ENCODE measurements around the gene ADNP2. TPM values are rescaled to one million over a fixed set of nuclear protein-coding genes. Genes with fewer than 3 reads are reported as not detected.

Gene ADNP2
- total and polyA plus RNA-seq, 2 donors (not counting 3 experiments of a cell fraction or from before 2014, with no cell fraction given), result 10.2 to 20.6 TPM

DNA sequence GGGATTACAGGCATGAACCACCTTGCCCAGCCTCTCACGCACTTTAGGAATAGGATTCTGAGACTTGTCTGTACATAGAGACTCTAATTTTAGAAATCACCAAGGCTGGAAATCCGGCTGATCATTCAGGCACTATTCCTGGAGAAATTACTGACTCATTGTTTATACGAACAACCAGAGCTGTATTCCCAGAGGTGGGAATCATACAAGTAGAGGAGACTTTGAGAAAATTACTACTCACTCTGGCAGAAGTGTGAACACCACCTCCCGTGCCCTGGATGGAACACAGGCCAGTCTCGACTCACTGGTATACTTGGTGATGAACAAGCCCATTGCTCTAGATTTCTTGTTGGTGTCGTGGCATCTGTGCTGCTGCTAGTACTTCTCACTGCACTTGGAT is 5.8 kb upstream of the ADNP2 start:
- ChIA-PET CTCF (no interaction called here), POLR2A (no interaction called here)
- Histone ChIP-seq H2AFZ (ENCODE audit: low read depth, low read length) (no peak overlapping the region), H3K36me3 (ENCODE audit: control insufficient read depth in 2 of 2, extremely low read depth in 1 of 2, insufficient read depth in 2 of 2, low read length in 2 of 2) (no peaks in the 10 kb centered on the region), H3K4me2 (ENCODE audit: insufficient read depth, low read length) (no peak overlapping the region), H3K27me3 (ENCODE audit: control insufficient read depth in 2 of 2, insufficient read depth in 2 of 2, low read length in 2 of 2) (peaks cover 0 to 16% of the 10 kb centered on the region in 2 experiments), H3K9me1 (replicated peaks; ENCODE audit: control insufficient read depth, extremely low read depth, insufficient read depth, low read length) (no peaks in the 10 kb centered on the region), H3K27ac (ENCODE audit: insufficient read depth, low read depth, low read length) (no peak overlapping the region), H4K20me1 (replicated peaks; ENCODE audit: control insufficient read depth, extremely low read depth, insufficient read depth, low read length) (no peaks in the 10 kb centered on the region), H3K4me3 (replicated peaks in 1 of 3; ENCODE audit: insufficient read depth in 1 of 3, low read depth in 1 of 3, low read length in 3 of 3) (no peak overlapping the region), H3K79me2 (ENCODE audit: control insufficient read depth, insufficient read depth, low read length) (no peaks in the 10 kb centered on the region), H3K9me3 (replicated peaks; ENCODE audit: control insufficient read depth, insufficient read depth, low read length) (no peaks in the 10 kb centered on the region), H3K4me1 (ENCODE audit: control insufficient read depth, extremely low read depth, insufficient read depth, low read length) (no peaks in the 10 kb centered on the region), H3K9ac (replicated peaks; ENCODE audit: extremely low read depth, insufficient read depth, low read length) (no peak overlapping the region)
- dilution Hi-C loops (cut with MboI; ENCODE audit: extremely low pct_ligation_motif_present, low sequenced_read_pairs) (no loop called here), intact Hi-C loops (cut with micrococcal nuclease) (no loop called here)
- no TSS peak for BruUV-seq (replicated peaks)
- DNase-seq (ENCODE audit: low read depth, low spot score) (no peak), FAIRE-seq (no peak)
- TF ChIP-seq POLR2AphosphoS5 (IDR thresholded peaks at IDR 0.05; ENCODE audit: insufficient read depth, low read depth, low read length) (no peak), FOS (IDR thresholded peaks at IDR 0.05; ENCODE audit: borderline replicate concordance, insufficient read depth, low read length) (no peak), MYC (IDR thresholded peaks at IDR 0.05; ENCODE audit: low read depth, low read length) (no peak), GATA2 (IDR thresholded peaks at IDR 0.05; ENCODE audit: insufficient read depth, insufficient read length, low read depth, low read length) (no peak), EZH2 (IDR thresholded peaks at IDR 0.05; ENCODE audit: borderline replicate concordance, low read depth, low read length, severe bottlenecking) (no peak), JUN (IDR thresholded peaks at IDR 0.05; ENCODE audit: borderline replicate concordance, insufficient read depth, insufficient read length, low read depth) (no peak), POLR2A (IDR thresholded peaks at IDR 0.05; ENCODE audit: low read depth, low read length) (no peak)
- TF ChIP-seq, protein P1, sequence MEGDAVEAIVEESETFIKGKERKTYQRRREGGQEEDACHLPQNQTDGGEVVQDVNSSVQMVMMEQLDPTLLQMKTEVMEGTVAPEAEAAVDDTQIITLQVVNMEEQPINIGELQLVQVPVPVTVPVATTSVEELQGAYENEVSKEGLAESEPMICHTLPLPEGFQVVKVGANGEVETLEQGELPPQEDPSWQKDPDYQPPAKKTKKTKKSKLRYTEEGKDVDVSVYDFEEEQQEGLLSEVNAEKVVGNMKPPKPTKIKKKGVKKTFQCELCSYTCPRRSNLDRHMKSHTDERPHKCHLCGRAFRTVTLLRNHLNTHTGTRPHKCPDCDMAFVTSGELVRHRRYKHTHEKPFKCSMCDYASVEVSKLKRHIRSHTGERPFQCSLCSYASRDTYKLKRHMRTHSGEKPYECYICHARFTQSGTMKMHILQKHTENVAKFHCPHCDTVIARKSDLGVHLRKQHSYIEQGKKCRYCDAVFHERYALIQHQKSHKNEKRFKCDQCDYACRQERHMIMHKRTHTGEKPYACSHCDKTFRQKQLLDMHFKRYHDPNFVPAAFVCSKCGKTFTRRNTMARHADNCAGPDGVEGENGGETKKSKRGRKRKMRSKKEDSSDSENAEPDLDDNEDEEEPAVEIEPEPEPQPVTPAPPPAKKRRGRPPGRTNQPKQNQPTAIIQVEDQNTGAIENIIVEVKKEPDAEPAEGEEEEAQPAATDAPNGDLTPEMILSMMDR (IDR thresholded peaks at IDR 0.05; ENCODE audit: extremely low read depth in 1 of 2, insufficient read depth in 1 of 2, low read depth in 1 of 2, low read length in 2 of 2), result no peak
- TF ChIP-seq, protein P2, sequence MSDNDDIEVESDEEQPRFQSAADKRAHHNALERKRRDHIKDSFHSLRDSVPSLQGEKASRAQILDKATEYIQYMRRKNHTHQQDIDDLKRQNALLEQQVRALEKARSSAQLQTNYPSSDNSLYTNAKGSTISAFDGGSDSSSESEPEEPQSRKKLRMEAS (IDR thresholded peaks at IDR 0.05; ENCODE audit: insufficient read depth, insufficient read length), result no peak
